HepG2 (cell line): Measurements from ENCODE around the gene RAD9A.

Source experiments
- BCL6 ChIP-seq: IDR thresholded peaks from 2 replicates; pipeline ENCODE4 v1.6.1; 2016; ENCODE audit warnings: missing genetic modification reagents, missing compliant biosample characterization
- CHCHD3 ChIP-seq: sonication (generic); formaldehyde crosslinking; IDR thresholded peaks from 2 replicates; pipeline ENCODE4 v1.8.0; 2022; ENCODE audit warnings: mild to moderate bottlenecking, missing genetic modification reagents, moderate library complexity
- HOXA5 ChIP-seq: sonication (generic); formaldehyde crosslinking; IDR thresholded peaks from 2 replicates; pipeline ENCODE4 v1.4.0; 2020; ENCODE audit warnings: missing genetic modification reagents
- MZF1 ChIP-seq: sonication (generic); formaldehyde crosslinking; IDR thresholded peaks from 2 replicates; pipeline ENCODE4 v1.8.1; 2023; ENCODE audit warnings: mild to moderate bottlenecking, missing genetic modification reagents, borderline replicate concordance
- POLR2AphosphoS5 ChIP-seq: IDR thresholded peaks from 2 replicates; pipeline ENCODE4 v1.6.1; 2012; ENCODE audit warnings: low read depth, low read length
- TCF12 ChIP-seq, 2 experiments: fragments of 450-650 bp in 1 of 2; sonication (generic) in 1 of 2; formaldehyde crosslinking in 1 of 2; IDR thresholded peaks; 2 replicates each; pipeline versions ENCODE4 v1.6.1 to v1.8.0; 2017 to 2022; ENCODE audit warnings: antibody characterized with exemption in 1 of 2, mild to moderate bottlenecking in 1 of 2, missing genetic modification reagents in 1 of 2, moderate library complexity in 1 of 2
- TRIM24 ChIP-seq: sonication (generic); formaldehyde crosslinking; IDR thresholded peaks from 2 replicates; pipeline ENCODE4 v1.8.0; 2022; ENCODE audit warnings: mild to moderate bottlenecking, missing genetic modification reagents
- ZNF335 ChIP-seq: sonication (generic); formaldehyde crosslinking; IDR thresholded peaks from 2 replicates; pipeline ENCODE4 v1.4.0; 2020; ENCODE audit warnings: missing genetic modification reagents
- ZNF780A ChIP-seq: sonication (generic); formaldehyde crosslinking; IDR thresholded peaks from 2 replicates; pipeline ENCODE4 v1.8.0; 2022; ENCODE audit warnings: mild to moderate bottlenecking, missing genetic modification reagents, moderate library complexity
- TF ChIP-seq, protein P1 (sequence below), 2 experiments: sonication (generic) in 1 of 2; formaldehyde crosslinking in 1 of 2; IDR thresholded peaks; 2 replicates each; pipeline versions ENCODE4 v1.5.1 to v1.6.1; 2011 to 2020; ENCODE audit warnings: borderline replicate concordance in 1 of 2, low read depth in 1 of 2, low read length in 1 of 2, mild to moderate bottlenecking in 1 of 2, missing genetic modification reagents in 1 of 2, moderate library complexity in 1 of 2
- TF ChIP-seq, protein P2 (sequence below): sonication (generic); formaldehyde crosslinking; IDR thresholded peaks from 2 replicates; pipeline ENCODE4 v1.5.0; 2020; ENCODE audit warnings: mild to moderate bottlenecking, missing genetic modification reagents, moderate library complexity

DNA sequence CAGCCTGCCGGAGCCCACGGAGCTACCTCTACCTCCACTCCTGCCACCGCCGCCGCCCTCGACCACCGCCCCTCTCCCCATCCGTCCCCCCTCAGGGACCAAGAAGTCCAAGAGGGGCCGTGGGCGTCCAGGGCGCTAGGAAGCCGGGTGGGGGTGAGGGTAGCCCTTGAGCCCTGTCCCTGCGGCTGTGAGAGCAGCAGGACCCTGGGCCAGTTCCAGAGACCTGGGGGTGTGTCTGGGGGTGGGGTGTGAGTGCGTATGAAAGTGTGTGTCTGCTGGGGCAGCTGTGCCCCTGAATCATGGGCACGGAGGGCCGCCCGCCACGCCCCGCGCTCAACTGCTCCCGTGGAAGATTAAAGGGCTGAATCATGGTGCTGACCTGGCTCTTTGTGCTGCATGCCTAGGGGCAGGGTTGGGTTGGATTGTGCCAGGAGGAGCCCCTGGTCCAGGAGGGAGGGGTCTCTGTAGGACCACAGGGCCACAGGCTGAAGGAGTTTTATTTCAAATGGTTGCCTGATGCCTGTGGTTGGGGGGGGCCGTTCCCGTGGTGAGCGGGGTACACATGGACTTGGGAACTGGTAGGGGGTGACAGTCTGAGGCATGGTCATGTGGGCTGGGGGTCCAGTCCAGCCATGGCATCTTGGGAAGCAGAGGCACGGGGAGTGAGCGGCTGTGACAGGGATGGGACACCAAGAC, 43.4 kb downstream of the RAD9A start:
- TF ChIP-seq TCF12 (IDR thresholded peaks at IDR 0.05): no peak
- no peak for TF ChIP-seq TCF12 (CRISPR knock-in tag; IDR thresholded peaks at IDR 0.05)
- TF ChIP-seq, protein P1, sequence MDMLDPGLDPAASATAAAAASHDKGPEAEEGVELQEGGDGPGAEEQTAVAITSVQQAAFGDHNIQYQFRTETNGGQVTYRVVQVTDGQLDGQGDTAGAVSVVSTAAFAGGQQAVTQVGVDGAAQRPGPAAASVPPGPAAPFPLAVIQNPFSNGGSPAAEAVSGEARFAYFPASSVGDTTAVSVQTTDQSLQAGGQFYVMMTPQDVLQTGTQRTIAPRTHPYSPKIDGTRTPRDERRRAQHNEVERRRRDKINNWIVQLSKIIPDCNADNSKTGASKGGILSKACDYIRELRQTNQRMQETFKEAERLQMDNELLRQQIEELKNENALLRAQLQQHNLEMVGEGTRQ (IDR thresholded peaks at IDR 0.05; ENCODE audit: low read depth, low read length): no peak
- TF ChIP-seq, protein P1 (CRISPR knock-in tag; IDR thresholded peaks at IDR 0.05; ENCODE audit: borderline replicate concordance): no peak
- no peak for TF ChIP-seq MZF1 (CRISPR knock-in tag)
- no peak for TF ChIP-seq ZNF780A
- TF ChIP-seq POLR2AphosphoS5: no peak
- no peak for TF ChIP-seq CHCHD3 (CRISPR knock-in tag)
- no peak for TF ChIP-seq BCL6
- TF ChIP-seq TRIM24 (CRISPR knock-in tag): no peak
- no peak for TF ChIP-seq HOXA5
- TF ChIP-seq, protein P2, sequence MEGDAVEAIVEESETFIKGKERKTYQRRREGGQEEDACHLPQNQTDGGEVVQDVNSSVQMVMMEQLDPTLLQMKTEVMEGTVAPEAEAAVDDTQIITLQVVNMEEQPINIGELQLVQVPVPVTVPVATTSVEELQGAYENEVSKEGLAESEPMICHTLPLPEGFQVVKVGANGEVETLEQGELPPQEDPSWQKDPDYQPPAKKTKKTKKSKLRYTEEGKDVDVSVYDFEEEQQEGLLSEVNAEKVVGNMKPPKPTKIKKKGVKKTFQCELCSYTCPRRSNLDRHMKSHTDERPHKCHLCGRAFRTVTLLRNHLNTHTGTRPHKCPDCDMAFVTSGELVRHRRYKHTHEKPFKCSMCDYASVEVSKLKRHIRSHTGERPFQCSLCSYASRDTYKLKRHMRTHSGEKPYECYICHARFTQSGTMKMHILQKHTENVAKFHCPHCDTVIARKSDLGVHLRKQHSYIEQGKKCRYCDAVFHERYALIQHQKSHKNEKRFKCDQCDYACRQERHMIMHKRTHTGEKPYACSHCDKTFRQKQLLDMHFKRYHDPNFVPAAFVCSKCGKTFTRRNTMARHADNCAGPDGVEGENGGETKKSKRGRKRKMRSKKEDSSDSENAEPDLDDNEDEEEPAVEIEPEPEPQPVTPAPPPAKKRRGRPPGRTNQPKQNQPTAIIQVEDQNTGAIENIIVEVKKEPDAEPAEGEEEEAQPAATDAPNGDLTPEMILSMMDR (CRISPR knock-in tag): no peak
- TF ChIP-seq ZNF335: no peak
